ENCODE measurements around the gene RNF217. TPM values are rescaled to one million over a fixed set of nuclear protein-coding genes. Genes with fewer than 3 reads are reported as not detected.
"Not testable (repeated sequence)": the region's sequence is repeated elsewhere in the genome, so short reads cannot be mapped to it uniquely, and the experiment has no call there.

RNF217 gene
- total RNA-seq, 2 donors from 2014 or later, result 10.5 to 18.7 TPM

- ATAC-seq (no peak), DNase-seq (no peak)
- H3K27me3 ChIP-seq, result no peaks in the 10 kb centered on the region
- 70 to 89% methylated on average over 3 of the region's 3 CpGs for WGBS, 2 donors
- H3K36me3 ChIP-seq (replicated peaks in 1 of 2; ENCODE audit: insufficient read depth in 1 of 2, low read depth in 2 of 2), result no peaks in the 10 kb centered on the region
- no peak overlapping the region for H3K4me3 ChIP-seq
- H3K27ac ChIP-seq, result no peak overlapping the region
- TF ChIP-seq POLR2A (IDR thresholded peaks at IDR 0.05) (no peak), CTCF (IDR thresholded peaks at IDR 0.05) (no peak)
- intact Hi-C loops (cut with DNase I), result no loop called here
- no peaks in the 10 kb centered on the region for H3K9me3 ChIP-seq
- H3K4me1 ChIP-seq, result no peaks in the 10 kb centered on the region
These were observed 157.9 kb downstream of the RNF217 start for GRCh38 chr6:125120054-125120590.

- DNase-seq (no peak), ATAC-seq (no peak)
- H3K4me3 ChIP-seq, result no peak overlapping the region
- H3K27me3 ChIP-seq, result no peaks in the 10 kb centered on the region
- no peak for TF ChIP-seq POLR2A (IDR thresholded peaks at IDR 0.05)
- H3K27ac ChIP-seq, result no peak overlapping the region
- H3K4me1 ChIP-seq, result no peaks in the 10 kb centered on the region
- no peaks in the 10 kb centered on the region for H3K9me3 ChIP-seq
- H3K36me3 ChIP-seq (replicated peaks in 1 of 2; ENCODE audit: insufficient read depth in 1 of 2, low read depth in 2 of 2), result no peaks in the 10 kb centered on the region
- WGBS, 2 donors, result 21 to 33% methylated on average over 1 of the region's 1 CpG
- intact Hi-C loops (cut with DNase I), result no loop called here
These were observed 159.7 kb downstream of the RNF217 start for GRCh38 chr6:125121894-125122293.

GRCh38 chr6:125123051-125123450 is 160.8 kb downstream of the RNF217 start:
- 83 to 85% methylated on average over 3 of the region's 3 CpGs for whole genome bisulfite sequencing, 2 donors
- Histone ChIP-seq H3K4me3 (no peak overlapping the region), H3K9me3 (no peaks in the 10 kb centered on the region), H3K36me3 (replicated peaks in 1 of 2; ENCODE audit: insufficient read depth in 1 of 2, low read depth in 2 of 2) (no peaks in the 10 kb centered on the region), H3K4me1 (no peaks in the 10 kb centered on the region), H3K27me3 (no peaks in the 10 kb centered on the region), H3K27ac (no peak overlapping the region)
- ATAC-seq (no peak), DNase-seq (no peak)
- no peak for TF ChIP-seq POLR2A (IDR thresholded peaks at IDR 0.05)
- TF ChIP-seq CTCF (IDR thresholded peaks at IDR 0.05), result no peak
- intact Hi-C loops (cut with DNase I), result no loop called here

GRCh38 chr6:125123468-125124048 is 161.3 kb downstream of the RNF217 start:
- Histone ChIP-seq H3K36me3 (replicated peaks in 1 of 2; ENCODE audit: insufficient read depth in 1 of 2, low read depth in 2 of 2) (no peaks in the 10 kb centered on the region), H3K9me3 (no peaks in the 10 kb centered on the region), H3K27ac (no peak overlapping the region), H3K27me3 (no peaks in the 10 kb centered on the region), H3K4me1 (no peaks in the 10 kb centered on the region), H3K4me3 (no peak overlapping the region)
- intact Hi-C loops (cut with DNase I), result no loop called here
- TF ChIP-seq CTCF (IDR thresholded peaks at IDR 0.05) (no peak), POLR2A (IDR thresholded peaks at IDR 0.05) (no peak)
- no peak for ATAC-seq
- WGBS, 2 donors, result 83 to 89% methylated on average over 8 of the region's 8 CpGs
- no peak for DNase-seq

- ATAC-seq (no peak), DNase-seq (no peak)
- 86 to 97% methylated on average over 4 to 6 of the region's 6 CpGs for WGBS, 2 donors
- Histone ChIP-seq H3K9me3 (no peaks in the 10 kb centered on the region), H3K4me1 (no peaks in the 10 kb centered on the region), H3K4me3 (no peak overlapping the region), H3K27me3 (no peaks in the 10 kb centered on the region), H3K27ac (no peak overlapping the region), H3K36me3 (replicated peaks in 1 of 2; ENCODE audit: insufficient read depth in 1 of 2, low read depth in 2 of 2) (no peaks in the 10 kb centered on the region)
- TF ChIP-seq CTCF (IDR thresholded peaks at IDR 0.05), result no peak
- TF ChIP-seq POLR2A (IDR thresholded peaks at IDR 0.05), result no peak
- intact Hi-C loops (cut with DNase I), result no loop called here
These were observed 161.9 kb downstream of the RNF217 start for GRCh38 chr6:125124049-125124669.

- ATAC-seq; H3K4me3 ChIP-seq; H3K27me3 ChIP-seq; H3K36me3 ChIP-seq (replicated peaks in 1 of 2; ENCODE audit: insufficient read depth in 1 of 2, low read depth in 2 of 2); H3K27ac ChIP-seq; intact Hi-C loops (cut with DNase I); DNase-seq; H3K9me3 ChIP-seq; H3K4me1 ChIP-seq: not testable (repeated sequence)
- whole genome bisulfite sequencing, 2 donors, result 95 to 98% methylated on average over 9 to 21 of the region's 23 CpGs
These were observed 163.6 kb downstream of the RNF217 start for GRCh38 chr6:125125856-125126255.

Data from body of pancreas (tissue), 4 donors.